Uterus (tissue), 4 donors: Measurements from ENCODE around the gene CDC20B. TPM values are rescaled to one million over a fixed set of nuclear protein-coding genes. Genes with fewer than 3 reads are reported as not detected.
A peak's percentile ranks its signal among the peaks of the same experiment; 100 is the strongest.

Experiments used
- DNase-seq, 2 donors: peaks; one replicate each; pipeline ENCODE4 v3.0.0-alpha.2; 2019 to 2020
- H3K27ac ChIP-seq, 2 donors: fragments of 200-600 bp; sonication (generic); 1 replicate in 1 of 2; 2 replicates in 1 of 2; pipeline ENCODE4 v1.5.1; 2016 to 2018
- H3K27me3 ChIP-seq, 2 donors: fragments of 200-600 bp; sonication (generic); one replicate each; pipeline ENCODE4 v1.5.1; 2018 to 2019; ENCODE audit warnings: control low read depth in 1 of 2
- H3K36me3 ChIP-seq, 2 donors: fragments of 200-600 bp; sonication (generic); one replicate each; pipeline ENCODE4 v1.5.1; 2019; ENCODE audit warnings: control low read depth in 1 of 2
- H3K4me1 ChIP-seq, 2 donors: fragments of 200-600 bp; sonication (generic); one replicate each; pipeline ENCODE4 v1.5.1; 2018 to 2019; ENCODE audit warnings: control low read depth in 1 of 2
- H3K4me3 ChIP-seq, 2 donors: fragments of 200-600 bp; sonication (generic); 1 replicate in 1 of 2; 2 replicates in 1 of 2; pipeline ENCODE4 v1.5.1; 2018 to 2019; ENCODE audit warnings: mild to moderate bottlenecking in 1 of 2
- H3K9me3 ChIP-seq, 2 donors: fragments of 200-600 bp; sonication (generic); one replicate each; pipeline ENCODE4 v1.5.1; 2019; ENCODE audit warnings: control low read depth in 1 of 2
- POLR2A ChIP-seq, 2 donors: fragments of 450-650 bp; IDR thresholded peaks; one replicate each; pipeline ENCODE4 v1.6.1; 2016; ENCODE audit warnings: antibody characterized with exemption in 2 of 2, mild to moderate bottlenecking in 1 of 2, moderate library complexity in 1 of 2
- intact Hi-C: fragments of 100-400 bp; cut with DNase I; formaldehyde crosslinking; loops from one replicate; pipeline ENCODE4 v1.15.1; 2023; ENCODE audit warnings: low total_unique reads
- total RNA-seq, 4 donors: library from RNA; depleted of rRNA in 3 of 4; stranded (reverse); fragments of >200 nt in 3 of 4; gene quantifications; one replicate each; pipeline versions ENCODE4 v1.1.0 to v1.2.4, GENCODE V29; 2014 to 2023
- TF ChIP-seq, protein P1 (sequence below), 4 experiments: fragments of 200-600 bp in 2 of 4; fragments of 450-650 bp in 2 of 4; sonication (generic) in 2 of 4; IDR thresholded peaks; one replicate each; pipeline ENCODE4 v1.5.1; 2016 to 2019; ENCODE audit warnings: antibody characterized with exemption in 4 of 4, mild to moderate bottlenecking in 2 of 4, moderate library complexity in 1 of 4
- donor health status: DM: yes; HTN: yes; CAD: no.

Gene CDC20B
- total RNA-seq, 4 donors from 2014 or later, result 0.35 TPM; not detected in 3

GRCh38 chr5:55176176-55176818 lies 3.3 kb upstream of the CDC20B start:
- DNase-seq, result no peak
- no peaks in the 10 kb centered on the region for H3K36me3 ChIP-seq
- H3K27me3 ChIP-seq, result peaks cover 31 to 53% of the 10 kb centered on the region in 2 donors
- no peak for TF ChIP-seq POLR2A (IDR thresholded peaks at IDR 0.05)
- TF ChIP-seq, protein P1, sequence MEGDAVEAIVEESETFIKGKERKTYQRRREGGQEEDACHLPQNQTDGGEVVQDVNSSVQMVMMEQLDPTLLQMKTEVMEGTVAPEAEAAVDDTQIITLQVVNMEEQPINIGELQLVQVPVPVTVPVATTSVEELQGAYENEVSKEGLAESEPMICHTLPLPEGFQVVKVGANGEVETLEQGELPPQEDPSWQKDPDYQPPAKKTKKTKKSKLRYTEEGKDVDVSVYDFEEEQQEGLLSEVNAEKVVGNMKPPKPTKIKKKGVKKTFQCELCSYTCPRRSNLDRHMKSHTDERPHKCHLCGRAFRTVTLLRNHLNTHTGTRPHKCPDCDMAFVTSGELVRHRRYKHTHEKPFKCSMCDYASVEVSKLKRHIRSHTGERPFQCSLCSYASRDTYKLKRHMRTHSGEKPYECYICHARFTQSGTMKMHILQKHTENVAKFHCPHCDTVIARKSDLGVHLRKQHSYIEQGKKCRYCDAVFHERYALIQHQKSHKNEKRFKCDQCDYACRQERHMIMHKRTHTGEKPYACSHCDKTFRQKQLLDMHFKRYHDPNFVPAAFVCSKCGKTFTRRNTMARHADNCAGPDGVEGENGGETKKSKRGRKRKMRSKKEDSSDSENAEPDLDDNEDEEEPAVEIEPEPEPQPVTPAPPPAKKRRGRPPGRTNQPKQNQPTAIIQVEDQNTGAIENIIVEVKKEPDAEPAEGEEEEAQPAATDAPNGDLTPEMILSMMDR (IDR thresholded peaks at IDR 0.05), result peak in 2 of 4 experiments; percentile 27 to 33
- H3K9me3 ChIP-seq, result no peaks in the 10 kb centered on the region
- H3K4me3 ChIP-seq, result no peak overlapping the region
- intact Hi-C loops, result loop anchor here (10.0 kb wide), 1 partner anchor 49 kb away; the partner anchor contains the start of gene MCIDAS
- H3K4me1 ChIP-seq, result peaks cover 0 to 8% of the 10 kb centered on the region in 2 donors
- no peak overlapping the region for H3K27ac ChIP-seq

- H3K36me3 ChIP-seq, result no peaks in the 10 kb centered on the region
- H3K4me3 ChIP-seq, result no peak overlapping the region
- H3K27me3 ChIP-seq, result peaks cover 31 to 53% of the 10 kb centered on the region in 2 donors
- peaks cover 0 to 8% of the 10 kb centered on the region in 2 donors for H3K4me1 ChIP-seq
- no peak for DNase-seq
- intact Hi-C loops, result loop anchor here (10.0 kb wide), 1 partner anchor 49 kb away; the partner anchor contains the start of gene MCIDAS
- H3K27ac ChIP-seq, result no peak overlapping the region
- no peaks in the 10 kb centered on the region for H3K9me3 ChIP-seq
- TF ChIP-seq POLR2A (IDR thresholded peaks at IDR 0.05), result no peak
- TF ChIP-seq, protein P1 (IDR thresholded peaks at IDR 0.05), result no peak
These were observed 2.8 kb upstream of the CDC20B start for GRCh38 chr5:55175781-55176175.

DNA sequence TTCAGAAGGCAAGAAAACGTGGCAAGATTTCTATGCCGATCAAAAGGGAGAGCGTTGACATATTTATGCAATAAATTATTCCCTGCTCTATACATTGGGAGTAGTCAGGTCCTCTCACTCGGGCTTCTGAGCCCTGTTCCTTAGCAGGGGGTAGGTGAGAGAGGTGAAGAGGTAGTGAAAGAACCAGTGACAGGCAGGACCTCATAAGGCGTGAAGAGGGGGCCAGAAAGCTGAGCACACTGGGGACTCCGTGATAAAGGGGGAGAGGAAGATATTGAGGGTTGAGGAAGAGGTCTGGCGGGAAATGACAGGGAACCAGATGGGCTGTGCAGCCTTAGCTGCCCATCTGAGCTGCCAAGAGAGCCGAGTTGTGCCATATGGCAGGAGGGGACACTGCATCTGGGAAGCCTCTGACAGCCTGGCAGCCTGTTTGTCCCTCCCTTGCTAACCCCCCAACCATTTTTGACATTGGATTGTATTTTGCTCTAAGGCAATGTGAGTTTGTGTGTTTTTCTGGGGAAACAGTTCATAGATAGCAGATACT lies 782 bp upstream of the CDC20B start:
- Histone ChIP-seq H3K27ac (no peak overlapping the region), H3K4me1 (peaks cover 0 to 8% of the 10 kb centered on the region in 2 donors), H3K36me3 (no peaks in the 10 kb centered on the region), H3K27me3 (peaks cover 31 to 44% of the 10 kb centered on the region in 2 donors), H3K9me3 (no peaks in the 10 kb centered on the region), H3K4me3 (peak overlapping the region in 1 of 2 donors; percentile 51)
- intact Hi-C loops, result loop anchor here (10.0 kb wide), 1 partner anchor 51 kb away; the partner anchor contains the start of gene MCIDAS
- DNase-seq, result no peak
- TF ChIP-seq, protein P1 (IDR thresholded peaks at IDR 0.05), result no peak
- no peak for TF ChIP-seq POLR2A (IDR thresholded peaks at IDR 0.05)

- H3K9me3 ChIP-seq, result no peaks in the 10 kb centered on the region
These were observed 702 bp downstream of the CDC20B start for GRCh38 chr5:55172051-55172899.

More at GRCh38 chr5:55172051-55172899, 702 bp downstream of the CDC20B start:
- Histone ChIP-seq H3K4me3 (peak overlapping the region; percentile 3 to 51), H3K27me3 (peaks cover 31 to 35% of the 10 kb centered on the region in 2 donors), H3K4me1 (peaks cover 0 to 8% of the 10 kb centered on the region in 2 donors), H3K27ac (no peak overlapping the region), H3K36me3 (no peaks in the 10 kb centered on the region)
- intact Hi-C loops, result loop anchor here (10.0 kb wide), 1 partner anchor 53 kb away; the partner anchor contains the start of gene MCIDAS
- no peak for TF ChIP-seq POLR2A (IDR thresholded peaks at IDR 0.05)
- TF ChIP-seq, protein P1 (IDR thresholded peaks at IDR 0.05), result peak; percentile 73 to 86 (median 82)
- peak; percentile 25 to 58 for DNase-seq
